HEK293 (cell line): ENCODE data around the gene SLAMF1.

Source experiments
- CTCF ChIA-PET: fragments of 350-600 bp; formaldehyde crosslinking; extraction: SDS; loops from one replicate; lab custom pipeline; 2021; ENCODE audit warnings: antibody characterized with exemption; lab: Yijun Ruan, JAX
- POLR2A ChIA-PET: fragments of 300-600 bp; formaldehyde crosslinking; extraction: SDS; loops from one replicate; lab custom pipeline; 2020; ENCODE audit warnings: antibody characterized with exemption, inconsistent platforms; lab: Yijun Ruan, JAX
- H3K27ac ChIP-seq: fragments of 200-500 bp; sonication (Bioruptor generic); 2 replicates; pipeline ENCODE4 v1.5.1; 2014; ENCODE audit warnings: low read depth, low read length, control low read depth, inconsistent platforms; ENCODE audit errors: extremely low read depth
- H3K36me3 ChIP-seq, 2 experiments: fragments of 200-500 bp in 1 of 2; sonication (Bioruptor generic) in 1 of 2; 1 replicate in 1 of 2; 2 replicates in 1 of 2; pipeline ENCODE4 v1.5.1; 2014 to 2017; ENCODE audit warnings: inconsistent platforms in 2 of 2, low read length in 2 of 2; ENCODE audit not compliant: control insufficient read depth in 2 of 2, insufficient read depth in 1 of 2
- H3K4me1 ChIP-seq: fragments of 200-500 bp; sonication (Bioruptor generic); 2 replicates; pipeline ENCODE4 v1.5.1; 2014; ENCODE audit warnings: mild to moderate bottlenecking, low read length, inconsistent platforms; ENCODE audit not compliant: control insufficient read depth, insufficient read depth
- H3K4me3 ChIP-seq: 2 replicates; pipeline ENCODE4 v1.5.1; 2011; ENCODE audit warnings: low read depth, mild to moderate bottlenecking, control low read depth, low read length, moderate library complexity
- H3K9me3 ChIP-seq: fragments of 200-500 bp; sonication (Bioruptor generic); 2 replicates; pipeline ENCODE4 v1.5.1; 2014; ENCODE audit warnings: low read depth, low read length, inconsistent platforms; ENCODE audit not compliant: control insufficient read depth, insufficient read depth
- GLI2 ChIP-seq: fragments of 450-650 bp; formaldehyde crosslinking; IDR thresholded peaks from 2 replicates; pipeline ENCODE4; 2017; ENCODE audit warnings: missing biosample characterization, missing genetic modification characterization, low read depth, borderline replicate concordance
- HOXD13 ChIP-seq: sonication (generic); formaldehyde crosslinking; IDR thresholded peaks from 2 replicates; pipeline ENCODE4 v1.8.0; 2022; ENCODE audit warnings: missing genetic modification reagents, borderline replicate concordance
- KLF7 ChIP-seq: fragments of 450-650 bp; formaldehyde crosslinking; IDR thresholded peaks from 2 replicates; pipeline ENCODE4 v1.5.1; 2016; ENCODE audit warnings: missing biosample characterization, missing genetic modification characterization, borderline replicate concordance
- PRDM1 ChIP-seq: fragments of 450-650 bp; formaldehyde crosslinking; IDR thresholded peaks from 2 replicates; pipeline ENCODE4; 2016; ENCODE audit warnings: missing biosample characterization, missing genetic modification characterization
- PRDM6 ChIP-seq: fragments of 450-650 bp; formaldehyde crosslinking; IDR thresholded peaks from 2 replicates; pipeline ENCODE4 v1.5.1; 2017; ENCODE audit warnings: missing biosample characterization, missing genetic modification characterization
- TRIM28 ChIP-seq: IDR thresholded peaks from 2 replicates; pipeline ENCODE4 v1.6.1; 2011; ENCODE audit warnings: low read length, control low read depth, borderline replicate concordance
- ZBTB17 ChIP-seq: fragments of 450-650 bp; formaldehyde crosslinking; IDR thresholded peaks from 2 replicates; pipeline ENCODE4 v1.5.1; 2016; ENCODE audit warnings: missing biosample characterization, missing genetic modification characterization
- ZBTB8A ChIP-seq: fragments of 450-650 bp; formaldehyde crosslinking; IDR thresholded peaks from 2 replicates; pipeline ENCODE4 v1.5.1; 2016; ENCODE audit warnings: missing biosample characterization, missing genetic modification characterization
- ZNF121 ChIP-seq: fragments of 450-650 bp; formaldehyde crosslinking; IDR thresholded peaks from 2 replicates; pipeline ENCODE4 v1.5.1; 2016; ENCODE audit warnings: missing biosample characterization, missing genetic modification characterization
- ZNF157 ChIP-seq: fragments of 450-650 bp; formaldehyde crosslinking; IDR thresholded peaks from 2 replicates; pipeline ENCODE4 v1.5.1; 2016; ENCODE audit warnings: missing biosample characterization, missing genetic modification characterization
- ZNF202 ChIP-seq: fragments of 450-650 bp; formaldehyde crosslinking; IDR thresholded peaks from 2 replicates; pipeline ENCODE4 v1.5.1; 2016; ENCODE audit warnings: missing biosample characterization, missing genetic modification characterization, borderline replicate concordance
- ZNF214 ChIP-seq: fragments of 450-650 bp; formaldehyde crosslinking; IDR thresholded peaks from 2 replicates; pipeline ENCODE4 v1.5.1; 2017; ENCODE audit warnings: missing biosample characterization, mild to moderate bottlenecking, missing genetic modification characterization, borderline replicate concordance
- ZNF324 ChIP-seq: fragments of 450-650 bp; formaldehyde crosslinking; IDR thresholded peaks from 2 replicates; pipeline ENCODE4 v1.5.1; 2016; ENCODE audit warnings: missing biosample characterization, missing genetic modification characterization
- ZNF391 ChIP-seq: fragments of 450-650 bp; formaldehyde crosslinking; IDR thresholded peaks from 2 replicates; pipeline ENCODE4 v1.5.1; 2016; ENCODE audit warnings: low read depth, missing biosample characterization, missing genetic modification characterization, borderline replicate concordance
- ZNF394 ChIP-seq: fragments of 450-650 bp; formaldehyde crosslinking; IDR thresholded peaks from 2 replicates; pipeline ENCODE4 v1.5.1; 2016; ENCODE audit warnings: missing biosample characterization, missing genetic modification characterization, mild to moderate bottlenecking, moderate library complexity, borderline replicate concordance
- ZNF48 ChIP-seq: fragments of 450-650 bp; formaldehyde crosslinking; IDR thresholded peaks from 2 replicates; pipeline ENCODE4 v1.5.1; 2016; ENCODE audit warnings: missing biosample characterization, missing genetic modification characterization
- ZNF549 ChIP-seq: fragments of 450-650 bp; IDR thresholded peaks from 2 replicates; pipeline ENCODE4 v1.5.1; 2018; ENCODE audit warnings: missing biosample characterization, missing genetic modification characterization, mild to moderate bottlenecking, inconsistent platforms, moderate library complexity
- ZNF555 ChIP-seq: fragments of 450-650 bp; formaldehyde crosslinking; conservative IDR thresholded peaks from 2 replicates; pipeline ENCODE4 v1.5.1; 2017; ENCODE audit warnings: missing biosample characterization, mild to moderate bottlenecking, missing genetic modification characterization, inconsistent platforms
- ZNF561 ChIP-seq: fragments of 450-650 bp; IDR thresholded peaks from 2 replicates; pipeline ENCODE4 v1.5.1; 2018; ENCODE audit warnings: missing biosample characterization, missing genetic modification characterization, borderline replicate concordance
- ZNF571 ChIP-seq: fragments of 450-650 bp; formaldehyde crosslinking; IDR thresholded peaks from 2 replicates; pipeline ENCODE4 v1.5.0; 2017; ENCODE audit warnings: missing biosample characterization, missing genetic modification characterization
- ZNF600 ChIP-seq: fragments of 450-650 bp; formaldehyde crosslinking; IDR thresholded peaks from 2 replicates; pipeline ENCODE4 v1.5.1; 2016; ENCODE audit warnings: missing biosample characterization, missing genetic modification characterization
- ZNF623 ChIP-seq: fragments of 450-650 bp; formaldehyde crosslinking; IDR thresholded peaks from 2 replicates; pipeline ENCODE4 v1.5.1; 2016; ENCODE audit warnings: missing biosample characterization, missing genetic modification characterization
- ZNF670 ChIP-seq: fragments of 450-650 bp; formaldehyde crosslinking; IDR thresholded peaks from 2 replicates; pipeline ENCODE4 v1.5.1; 2016; ENCODE audit warnings: missing biosample characterization, missing genetic modification characterization, low read depth
- ZNF768 ChIP-seq: fragments of 450-650 bp; formaldehyde crosslinking; IDR thresholded peaks from 2 replicates; pipeline ENCODE4 v1.5.1; 2018; ENCODE audit warnings: missing biosample characterization, mild to moderate bottlenecking, missing genetic modification characterization
- ZSCAN16 ChIP-seq: fragments of 450-650 bp; formaldehyde crosslinking; IDR thresholded peaks from 2 replicates; pipeline ENCODE4 v1.5.1; 2016; ENCODE audit warnings: missing biosample characterization, missing genetic modification characterization
- ZSCAN23 ChIP-seq: fragments of 450-650 bp; formaldehyde crosslinking; IDR thresholded peaks from 2 replicates; pipeline ENCODE4 v1.5.1; 2016; ENCODE audit warnings: missing biosample characterization, missing genetic modification characterization
- TF ChIP-seq, protein P1 (sequence below): fragments of 450-650 bp; formaldehyde crosslinking; IDR thresholded peaks from 2 replicates; pipeline ENCODE4 v1.5.1; 2016; ENCODE audit warnings: missing biosample characterization, missing genetic modification characterization, low read depth

SLAMF1 gene

DNA sequence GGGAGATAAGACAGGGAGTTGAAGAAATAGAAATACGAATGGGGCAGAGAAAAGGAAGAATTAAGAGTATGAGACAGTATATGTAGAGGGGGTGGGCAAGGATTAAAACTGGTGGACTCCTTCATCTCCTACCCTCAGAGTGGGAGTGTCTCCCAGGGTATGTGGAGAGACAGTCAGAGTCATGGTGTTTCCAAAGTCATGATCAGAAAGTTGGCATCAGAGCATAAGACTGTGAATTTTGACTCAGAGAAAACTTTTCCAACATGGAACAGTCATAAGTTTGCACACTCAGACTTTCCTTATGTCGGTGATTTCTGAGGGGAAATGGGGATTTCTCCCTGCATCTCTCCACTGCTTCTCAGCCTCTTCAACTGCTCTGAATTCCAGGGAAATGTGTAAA lies 70.0 kb downstream of the SLAMF1 start:
- H3K4me1 ChIP-seq, result no peaks in the 10 kb centered on the region
- no peaks in the 10 kb centered on the region for H3K36me3 ChIP-seq
- TF ChIP-seq ZBTB17 (tag by site-specific recombination), result no peak
- TF ChIP-seq ZNF394 (tag by site-specific recombination), result no peak
- no peak for TF ChIP-seq KLF7 (tag by site-specific recombination)
- no peak for TF ChIP-seq ZNF555 (tag by site-specific recombination)
- TF ChIP-seq, protein P1, sequence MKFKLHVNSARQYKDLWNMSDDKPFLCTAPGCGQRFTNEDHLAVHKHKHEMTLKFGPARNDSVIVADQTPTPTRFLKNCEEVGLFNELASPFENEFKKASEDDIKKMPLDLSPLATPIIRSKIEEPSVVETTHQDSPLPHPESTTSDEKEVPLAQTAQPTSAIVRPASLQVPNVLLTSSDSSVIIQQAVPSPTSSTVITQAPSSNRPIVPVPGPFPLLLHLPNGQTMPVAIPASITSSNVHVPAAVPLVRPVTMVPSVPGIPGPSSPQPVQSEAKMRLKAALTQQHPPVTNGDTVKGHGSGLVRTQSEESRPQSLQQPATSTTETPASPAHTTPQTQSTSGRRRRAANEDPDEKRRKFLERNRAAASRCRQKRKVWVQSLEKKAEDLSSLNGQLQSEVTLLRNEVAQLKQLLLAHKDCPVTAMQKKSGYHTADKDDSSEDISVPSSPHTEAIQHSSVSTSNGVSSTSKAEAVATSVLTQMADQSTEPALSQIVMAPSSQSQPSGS, result no peak
- TF ChIP-seq PRDM1, result no peak
- no peak for TF ChIP-seq ZNF768 (tag by site-specific recombination)
- no peak for TF ChIP-seq ZNF391
- TF ChIP-seq ZSCAN23 (tag by site-specific recombination), result no peak
- TF ChIP-seq ZNF48, result no peak
- TF ChIP-seq ZNF561, result no peak
- TF ChIP-seq PRDM6 (tag by site-specific recombination), result no peak
- TF ChIP-seq ZNF202 (tag by site-specific recombination), result no peak
- no peak for TF ChIP-seq ZNF670 (tag by site-specific recombination)
- TF ChIP-seq GLI2, result no peak
- no peaks in the 10 kb centered on the region for H3K9me3 ChIP-seq
- H3K27ac ChIP-seq, result no peak overlapping the region
- H3K4me3 ChIP-seq, result no peak overlapping the region
- ChIA-PET CTCF (interaction anchor here (0.6 kb wide), 2 partner anchors 390 to 1149 kb away, joined by 3 read pairs; no protein-coding TSS in a partner anchor), POLR2A (no interaction called here)

- CTCF ChIA-PET, result no interaction called here
- Histone ChIP-seq H3K36me3 (no peaks in the 10 kb centered on the region), H3K4me1 (no peaks in the 10 kb centered on the region), H3K4me3 (no peak overlapping the region), H3K27ac (no peak overlapping the region), H3K9me3 (no peaks in the 10 kb centered on the region)
- POLR2A ChIA-PET, result no interaction called here
- TF ChIP-seq ZNF157 (no peak), ZBTB8A (tag by site-specific recombination) (no peak), HOXD13 (no peak), ZNF768 (tag by site-specific recombination) (no peak), TRIM28 (no peak), ZNF571 (no peak), ZSCAN16 (tag by site-specific recombination) (no peak), ZNF549 (tag by site-specific recombination) (no peak), ZNF214 (no peak), ZNF600 (tag by site-specific recombination) (no peak), ZNF121 (tag by site-specific recombination) (no peak), ZNF623 (tag by site-specific recombination) (no peak), ZNF324 (tag by site-specific recombination) (no peak)
Observed at GRCh38 chr1:160576390-160576789, 70.5 kb downstream of the SLAMF1 start.
